ENCODE measurements around the gene MIEF1. TPM values are rescaled to one million over a fixed set of nuclear protein-coding genes. Genes with fewer than 3 reads are reported as not detected.

Gene MIEF1
- total and polyA plus RNA-seq, 2 experiments from 2014 or later: 20.6 to 26.2 TPM

DNA sequence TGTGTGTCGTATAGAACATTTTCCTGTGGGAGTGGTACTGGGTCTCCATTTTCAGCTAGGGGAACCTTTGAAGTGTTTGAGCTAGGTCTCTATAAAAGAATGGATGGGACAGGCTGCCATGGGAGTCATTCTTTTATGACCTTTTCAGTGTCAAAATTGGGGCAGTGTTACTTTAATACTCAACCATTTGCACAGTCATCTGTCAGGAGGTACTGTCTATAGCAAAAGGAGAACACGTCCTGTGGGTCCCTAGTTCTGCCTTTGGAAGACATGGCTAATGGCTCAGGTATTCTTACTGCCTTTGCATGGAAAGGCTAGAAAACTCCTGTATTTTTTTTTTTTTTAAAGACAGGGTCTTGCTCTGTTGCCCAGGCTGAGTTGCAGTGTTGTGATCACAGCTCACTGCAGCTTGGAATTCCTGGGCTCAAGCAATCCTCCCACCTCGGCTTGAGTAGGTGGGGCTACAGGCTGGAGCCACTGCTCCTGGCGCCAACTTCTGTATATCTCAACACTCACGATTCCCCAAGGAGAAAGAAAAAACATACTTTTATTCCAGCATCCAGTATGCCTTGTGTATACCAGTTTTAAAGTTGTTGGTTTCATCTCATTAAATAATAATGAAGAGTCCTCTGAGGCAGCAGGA, 16.2 kb downstream of the MIEF1 start:
- peak overlapping the region; percentile 99 for H3K9ac ChIP-seq
- peak overlapping the region; percentile 75 for H3K4me2 ChIP-seq (ENCODE audit: unreplicated experiment)
- H3K36me3 ChIP-seq (ENCODE audit: low read depth): peaks cover 43% of the 10 kb centered on the region
- H2AFZ ChIP-seq: no peak overlapping the region
- in situ Hi-C loops (cut with MboI): loop anchor here (10.0 kb wide), 1 partner anchor 363 kb away; the partner anchor contains the start of gene CBX7
- H3K27ac ChIP-seq: peak overlapping the region; percentile 96
- DNase-seq: peak; percentile 67
- no peaks in the 10 kb centered on the region for H3K27me3 ChIP-seq (replicated peaks; ENCODE audit: insufficient read depth)
- H3K4me3 ChIP-seq: 0 out of 2 replicates have a peak overlapping the region, but pooled peaks have one; percentile 86
- peaks cover 19% of the 10 kb centered on the region for H3K4me1 ChIP-seq (ENCODE audit: insufficient read depth)
- peaks cover 14% of the 10 kb centered on the region; the same call in 1 of the 2 replicates for H4K20me1 ChIP-seq (ENCODE audit: insufficient read depth)
- no peaks in the 10 kb centered on the region for H3K9me3 ChIP-seq (ENCODE audit: low read depth)
- no peaks in the 10 kb centered on the region for H3K9me2 ChIP-seq (ENCODE audit: insufficient read depth)
- 39 to 48% methylated on average over 5 of the region's 5 CpGs for WGBS, 2 experiments (ENCODE audit: low coverage in 1 of 2, low lambda C conversion rate in 2 of 2, missing lambda C conversion rate in 2 of 2)
- TF ChIP-seq EZH2phosphoT487 (IDR thresholded peaks at IDR 0.05; ENCODE audit: insufficient read depth, low read depth): no peak
- TF ChIP-seq EZH2 (IDR thresholded peaks at IDR 0.05; ENCODE audit: insufficient read depth, poor library complexity, severe bottlenecking): no peak
- H3F3A ChIP-seq (ENCODE audit: insufficient read depth): peaks cover 54% of the 10 kb centered on the region
- H3K79me2 ChIP-seq (ENCODE audit: insufficient read depth): peaks cover 74% of the 10 kb centered on the region

DNA sequence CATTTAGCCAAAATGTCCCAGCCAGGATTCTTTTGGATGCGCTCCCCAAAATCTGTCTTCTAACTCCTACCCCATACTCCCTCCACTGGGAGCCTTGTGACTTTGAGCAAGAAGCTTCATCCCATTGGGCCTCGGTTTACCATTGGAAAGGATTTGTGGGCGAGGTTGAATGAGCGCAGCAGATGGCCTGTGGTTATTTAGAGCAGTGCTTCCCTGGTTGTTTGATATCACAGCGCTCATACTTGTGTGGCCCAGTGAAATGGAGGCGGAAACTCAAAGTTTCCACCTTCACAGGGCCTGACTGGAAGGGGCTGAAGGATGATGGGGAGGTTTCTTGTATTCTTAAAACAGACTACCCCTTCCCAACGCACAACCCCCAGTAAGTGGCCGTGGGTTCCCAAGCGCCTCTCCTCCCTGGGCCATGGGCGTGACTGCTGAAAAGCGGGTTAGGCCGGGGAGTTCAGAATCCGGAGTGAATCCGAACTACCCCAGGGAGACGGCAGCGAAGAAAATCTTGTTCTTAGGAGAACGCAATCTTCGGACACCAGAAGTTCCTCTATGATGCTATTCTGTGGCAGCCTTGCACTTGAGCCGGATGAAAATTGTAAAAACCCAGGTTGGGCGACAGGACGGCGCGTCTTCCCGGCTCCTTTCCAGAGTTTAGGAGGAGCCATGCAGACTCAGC, 17.0 kb downstream of the MIEF1 start:
- DNase-seq: no peak
- H3K9me2 ChIP-seq (ENCODE audit: insufficient read depth): no peaks in the 10 kb centered on the region
- H4K20me1 ChIP-seq (ENCODE audit: insufficient read depth): peaks cover 14% of the 10 kb centered on the region; the same call in 1 of the 2 replicates
- no peaks in the 10 kb centered on the region for H3K27me3 ChIP-seq (replicated peaks; ENCODE audit: insufficient read depth)
- H3K9me3 ChIP-seq (ENCODE audit: low read depth): no peaks in the 10 kb centered on the region
- peaks cover 76% of the 10 kb centered on the region for H3K79me2 ChIP-seq (ENCODE audit: insufficient read depth)
- peak overlapping the region; percentile 58 for H2AFZ ChIP-seq
- H3K4me2 ChIP-seq (ENCODE audit: unreplicated experiment): peak overlapping the region; percentile 75
- in situ Hi-C loops (cut with MboI): loop anchor here (10.0 kb wide), 1 partner anchor 364 kb away; the partner anchor contains the start of gene CBX7
- 11 to 12% methylated on average over 24 of the region's 24 CpGs for WGBS, 2 experiments (ENCODE audit: low coverage in 1 of 2, low lambda C conversion rate in 2 of 2, missing lambda C conversion rate in 2 of 2)
- H3F3A ChIP-seq (ENCODE audit: insufficient read depth): peaks cover 61% of the 10 kb centered on the region
- peak overlapping the region; percentile 96 for H3K27ac ChIP-seq
- peak overlapping the region; percentile 86 for H3K4me3 ChIP-seq
- peaks cover 20% of the 10 kb centered on the region for H3K4me1 ChIP-seq (ENCODE audit: insufficient read depth)
- TF ChIP-seq EZH2 (IDR thresholded peaks at IDR 0.05; ENCODE audit: insufficient read depth, poor library complexity, severe bottlenecking): no peak
- TF ChIP-seq EZH2phosphoT487 (IDR thresholded peaks at IDR 0.05; ENCODE audit: insufficient read depth, low read depth): no peak
- H3K36me3 ChIP-seq (ENCODE audit: low read depth): peaks cover 35% of the 10 kb centered on the region
- H3K9ac ChIP-seq: peak overlapping the region; percentile 99

DNA sequence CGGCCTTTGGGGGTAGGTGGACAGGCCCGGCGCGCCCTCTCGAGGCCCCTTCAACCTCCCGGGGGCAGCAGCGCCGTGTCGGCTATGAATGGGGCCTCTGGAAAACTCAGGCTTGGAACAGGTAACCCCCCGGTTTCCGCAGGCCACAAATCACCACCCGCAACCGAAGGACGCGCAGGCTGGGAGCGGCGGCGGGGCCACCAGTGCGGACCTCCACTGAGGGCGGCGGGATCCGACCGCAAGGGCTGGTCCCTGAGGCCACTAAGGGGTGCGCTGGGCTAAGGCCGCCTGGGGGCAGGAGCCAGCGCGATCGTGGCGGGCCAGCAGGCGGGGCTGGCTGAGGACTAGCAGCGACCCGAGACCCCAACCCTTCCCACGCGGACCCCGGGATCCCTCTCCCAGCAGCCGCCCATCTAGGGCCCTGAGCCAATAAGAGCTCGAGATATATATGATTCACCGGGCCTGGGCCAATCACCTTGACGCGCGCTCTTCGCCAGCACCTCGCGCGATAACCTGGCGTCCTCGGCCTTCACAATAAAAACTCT, 17.7 kb downstream of the MIEF1 start:
- Histone ChIP-seq H2AFZ (peak overlapping the region; percentile 84), H3K4me1 (ENCODE audit: insufficient read depth) (peaks cover 20% of the 10 kb centered on the region), H3K9ac (peak overlapping the region; percentile 99), H3K9me2 (ENCODE audit: insufficient read depth) (no peaks in the 10 kb centered on the region), H3K79me2 (ENCODE audit: insufficient read depth) (peaks cover 73% of the 10 kb centered on the region), H4K20me1 (ENCODE audit: insufficient read depth) (peaks cover 14% of the 10 kb centered on the region; the same call in 1 of the 2 replicates), H3K27ac (peak overlapping the region; percentile 96), H3K9me3 (ENCODE audit: low read depth) (no peaks in the 10 kb centered on the region), H3K27me3 (replicated peaks; ENCODE audit: insufficient read depth) (no peaks in the 10 kb centered on the region), H3K4me2 (ENCODE audit: unreplicated experiment) (peak overlapping the region; percentile 75), H3K36me3 (ENCODE audit: low read depth) (peaks cover 33% of the 10 kb centered on the region), H3K4me3 (peak overlapping the region; percentile 86), H3F3A (ENCODE audit: insufficient read depth) (peaks cover 65% of the 10 kb centered on the region)
- in situ Hi-C loops (cut with MboI): loop anchor here (10.0 kb wide), 1 partner anchor 365 kb away; the partner anchor contains the start of gene CBX7
- 0 to 1% methylated on average over 40 to 46 of the region's 47 CpGs for whole genome bisulfite sequencing, 2 experiments (ENCODE audit: low coverage in 1 of 2, low lambda C conversion rate in 2 of 2, missing lambda C conversion rate in 2 of 2)
- DNase-seq: peak; percentile 100
- TF ChIP-seq EZH2 (IDR thresholded peaks at IDR 0.05; ENCODE audit: insufficient read depth, poor library complexity, severe bottlenecking) (no peak), EZH2phosphoT487 (IDR thresholded peaks at IDR 0.05; ENCODE audit: insufficient read depth, low read depth) (no peak)

All from GM23248 (cell line).